Endothelial cell of umbilical vein (primary cell): ENCODE data around the gene TNRC6C. TPM values are rescaled to one million over a fixed set of nuclear protein-coding genes. Genes with fewer than 3 reads are reported as not detected.

Experiments
- BruUV-seq: library from RNA; stranded (reverse); fragments of 400-500 nt; replicated peaks from 2 replicates; lab custom pipeline; 2021; lab: Mats Ljungman, UMichigan
- CTCF ChIA-PET: fragments of 300-600, 350-600 bp; sonication (Branson Sonifier 250); formaldehyde crosslinking; loops from one replicate; lab custom pipeline; 2021; ENCODE audit warnings: antibody characterized with exemption, inconsistent platforms; lab: Charles Lee
- POLR2A ChIA-PET: fragments of 300-600, 350-600 bp; sonication (Branson Sonifier 250); formaldehyde crosslinking; loops from one replicate; lab custom pipeline; 2021; ENCODE audit warnings: antibody characterized with exemption, inconsistent platforms; lab: Charles Lee
- DNase-seq: peaks from one replicate; pipeline ENCODE4 v3.0.0-alpha.2; 2011; ENCODE audit warnings: low read depth, low spot score
- FAIRE-seq: peaks from 2 replicates; lab custom pipeline; 2011; peaks lifted over from hg19 to GRCh38; lab: Jason Lieb, UNC
- H2AFZ ChIP-seq: 2 replicates; pipeline ENCODE4 v1.6.0; 2012; ENCODE audit warnings: low read depth, low read length, control low read depth, inconsistent platforms
- H3K27ac ChIP-seq: 2 replicates; pipeline ENCODE4 v1.5.1; 2011; ENCODE audit warnings: low read depth, mild to moderate bottlenecking, control low read depth, low read length, moderate library complexity; ENCODE audit not compliant: insufficient read depth
- H3K27me3 ChIP-seq, 2 experiments: 2 replicates each; pipeline versions ENCODE4 v1.6.0 to v1.6.1; 2011; ENCODE audit warnings: low read length in 2 of 2, mixed read lengths in 1 of 2; ENCODE audit not compliant: control insufficient read depth in 2 of 2, insufficient read depth in 2 of 2
- H3K36me3 ChIP-seq, 2 experiments: 2 replicates in 1 of 2; 3 replicates in 1 of 2; pipeline ENCODE4 v1.5.1; 2011; ENCODE audit warnings: low read length in 2 of 2, mild to moderate bottlenecking in 1 of 2, moderate library complexity in 1 of 2; ENCODE audit not compliant: control insufficient read depth in 2 of 2, insufficient read depth in 2 of 2; ENCODE audit errors: extremely low read depth in 1 of 2
- H3K4me1 ChIP-seq: 3 replicates; pipeline ENCODE4 v1.5.1; 2011; ENCODE audit warnings: mild to moderate bottlenecking, low read length; ENCODE audit not compliant: control insufficient read depth, insufficient read depth; ENCODE audit errors: extremely low read depth
- H3K4me2 ChIP-seq: 2 replicates; pipeline ENCODE4 v1.6.1; 2011; ENCODE audit warnings: low read length, control low read depth, mixed read lengths; ENCODE audit not compliant: insufficient read depth
- H3K4me3 ChIP-seq, 3 experiments: fragments of 200-600 bp in 1 of 3; sonication (generic), shearing (Covaris generic) in 1 of 3; replicated peaks in 1 of 3; 2 replicates each; pipeline ENCODE4 v1.5.1; 2011 to 2016; ENCODE audit warnings: control low read depth in 3 of 3, low read length in 3 of 3, mild to moderate bottlenecking in 2 of 3, inconsistent platforms in 1 of 3, low read depth in 1 of 3, moderate library complexity in 1 of 3; ENCODE audit not compliant: insufficient read depth in 1 of 3
- H3K79me2 ChIP-seq: 2 replicates; pipeline ENCODE4 v1.6.0; 2012; ENCODE audit warnings: low read length, inconsistent platforms; ENCODE audit not compliant: control insufficient read depth, insufficient read depth
- H3K9ac ChIP-seq: replicated peaks from 2 replicates; pipeline ENCODE3; 2011; ENCODE audit warnings: low read length, control low read depth; ENCODE audit not compliant: insufficient read depth; ENCODE audit errors: extremely low read depth
- H3K9me1 ChIP-seq: replicated peaks from 3 replicates; pipeline ENCODE4 v1.6.0; 2011; ENCODE audit warnings: mild to moderate bottlenecking, low read length; ENCODE audit not compliant: control insufficient read depth, insufficient read depth; ENCODE audit errors: extremely low read depth
- H3K9me3 ChIP-seq: replicated peaks from 2 replicates; pipeline ENCODE4 v1.5.1; 2012; ENCODE audit warnings: low read length, inconsistent platforms; ENCODE audit not compliant: control insufficient read depth, insufficient read depth
- H4K20me1 ChIP-seq: replicated peaks from 2 replicates; pipeline ENCODE3; 2011; ENCODE audit warnings: mild to moderate bottlenecking, low read length; ENCODE audit not compliant: control insufficient read depth, insufficient read depth; ENCODE audit errors: extremely low read depth
- EZH2 ChIP-seq: IDR thresholded peaks from 2 replicates; pipeline ENCODE4 v1.6.1; 2012; ENCODE audit warnings: borderline replicate concordance, low read depth, mild to moderate bottlenecking, moderate library complexity, low read length, inconsistent platforms; ENCODE audit not compliant: severe bottlenecking
- FOS ChIP-seq: IDR thresholded peaks from 2 replicates; pipeline ENCODE4 v1.6.1; 2011; ENCODE audit warnings: mild to moderate bottlenecking, low read length, moderate library complexity, borderline replicate concordance; ENCODE audit not compliant: insufficient read depth
- GATA2 ChIP-seq: IDR thresholded peaks from 2 replicates; pipeline ENCODE4 v1.7.0; 2011; ENCODE audit warnings: low read depth, mild to moderate bottlenecking, moderate library complexity, mixed read lengths, low read length; ENCODE audit not compliant: insufficient read length, insufficient read depth
- JUN ChIP-seq: IDR thresholded peaks from 2 replicates; pipeline ENCODE4 v1.6.1; 2011; ENCODE audit warnings: borderline replicate concordance, low read depth; ENCODE audit not compliant: insufficient read length, insufficient read depth
- MYC ChIP-seq: IDR thresholded peaks from one replicate; pipeline ENCODE4 v1.6.1; 2011; ENCODE audit warnings: mild to moderate bottlenecking, low read depth, low read length
- POLR2A ChIP-seq: IDR thresholded peaks from 2 replicates; pipeline ENCODE4 v1.6.1; 2012; ENCODE audit warnings: low read depth, mild to moderate bottlenecking, control low read depth, low read length
- POLR2AphosphoS5 ChIP-seq: IDR thresholded peaks from 2 replicates; pipeline ENCODE4 v1.6.1; 2012; ENCODE audit warnings: low read depth, mild to moderate bottlenecking, control low read depth, low read length, moderate library complexity; ENCODE audit not compliant: insufficient read depth
- dilution Hi-C: fragments of 300-500 bp; cut with MboI; formaldehyde crosslinking; loops from one replicate; pipeline ENCODE4 v1.15.0; 2019; ENCODE audit warnings: low sequenced_read_pairs; ENCODE audit not compliant: extremely low pct_ligation_motif_present
- intact Hi-C: fragments of 100-400 bp; cut with micrococcal nuclease; formaldehyde crosslinking; loops from one replicate; pipeline ENCODE4 v1.10.0; 2022
- polyA plus RNA-seq, 4 experiments: library from polyadenylated mRNA; depleted of rRNA in 3 of 4; stranded (reverse) in 3 of 4; unstranded in 1 of 4; fragments of >200 nt; gene quantifications; 2 replicates each; pipeline versions ENCODE4 v1.2.1 to v1.2.3, GENCODE V29; 2011 to 2012; ENCODE audit warnings: missing spikeins in 1 of 4
- total RNA-seq: library from RNA; stranded (reverse); gene quantifications from 2 replicates; pipeline ENCODE4 v1.2.3, GENCODE V29; 2021
- TF ChIP-seq, protein P1 (sequence below): IDR thresholded peaks from 2 replicates; pipeline ENCODE4 v1.6.1; 2011; ENCODE audit not compliant: insufficient read depth, insufficient read length
- TF ChIP-seq, protein P2 (sequence below), 2 donors: IDR thresholded peaks; 1 replicate in 1 of 2; 2 replicates in 1 of 2; pipeline ENCODE4 v1.5.1; 2011; ENCODE audit warnings: low read length in 2 of 2, mild to moderate bottlenecking in 2 of 2, moderate library complexity in 2 of 2, control low read depth in 1 of 2, inconsistent platforms in 1 of 2, low read depth in 1 of 2; ENCODE audit not compliant: insufficient read depth in 1 of 2; ENCODE audit errors: extremely low read depth in 1 of 2

Gene TNRC6C
- total and polyA plus RNA-seq, 2 donors (not counting 3 experiments of a cell fraction or from before 2014, with no cell fraction given), result 2.1 to 17.5 TPM

DNA sequence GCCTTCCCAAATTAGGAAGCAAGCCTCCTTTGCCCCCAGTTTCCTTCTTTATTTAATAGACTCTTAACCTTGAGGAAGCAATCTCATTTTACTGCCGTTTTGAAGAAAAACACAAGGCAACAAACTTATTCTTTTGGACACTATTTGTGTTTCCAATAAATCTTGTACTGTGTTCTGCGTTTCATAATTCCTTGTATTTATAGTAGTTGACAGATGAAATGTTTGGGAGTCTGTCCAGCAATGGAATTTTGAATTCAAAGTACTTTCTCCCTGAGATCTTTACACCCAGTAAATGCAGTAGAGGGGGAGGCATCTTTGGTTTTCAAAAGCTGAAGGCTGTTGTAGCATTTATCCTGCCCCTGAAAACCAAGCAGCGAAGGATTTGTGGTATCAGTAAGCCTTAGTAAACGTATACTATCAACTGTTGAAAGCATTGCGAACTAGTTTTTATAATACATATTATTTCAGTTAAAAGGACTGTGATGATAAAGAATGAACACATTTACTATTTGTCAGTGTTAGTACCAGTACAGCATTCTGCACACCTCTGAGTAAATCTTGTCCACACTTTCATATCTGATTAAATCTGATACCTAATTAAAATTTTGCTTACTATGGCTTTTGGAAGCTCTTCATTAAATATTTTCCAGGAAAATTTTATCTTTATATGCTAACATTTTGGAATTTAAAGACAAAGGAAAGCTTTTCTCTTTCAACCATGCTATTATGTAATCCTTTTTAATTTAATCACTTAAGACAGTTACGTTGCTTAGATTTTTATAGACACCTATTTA, 83.1 kb downstream of the TNRC6C start:
- DNase-seq, result no peak
- ChIA-PET POLR2A (interaction anchor here (1.1 to 1.7 kb wide), 2 partner anchors 44 to 83 kb away, joined by 3 to 7 read pairs; partner anchors contain the start of gene TNRC6C), CTCF (interaction anchor here (0.9 to 3.4 kb wide), 18 partner anchors 10 to 499 kb away, joined by 3 to 33 read pairs (median 4); no protein-coding TSS in a partner anchor)
- H3K9me1 ChIP-seq, result no peaks in the 10 kb centered on the region
- intact Hi-C loops, result no loop called here
- no peaks in the 10 kb centered on the region for H3K27me3 ChIP-seq
- peak overlapping the region; percentile 87 for H3K27ac ChIP-seq
- BruUV-seq, result TSS peak; percentile 80
- peak overlapping the region; percentile 90 for H3K4me2 ChIP-seq
- TF ChIP-seq, protein P1, sequence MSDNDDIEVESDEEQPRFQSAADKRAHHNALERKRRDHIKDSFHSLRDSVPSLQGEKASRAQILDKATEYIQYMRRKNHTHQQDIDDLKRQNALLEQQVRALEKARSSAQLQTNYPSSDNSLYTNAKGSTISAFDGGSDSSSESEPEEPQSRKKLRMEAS, result no peak
- no peak for TF ChIP-seq EZH2
- no peak for TF ChIP-seq GATA2
- no peak for TF ChIP-seq POLR2A
- no peak for TF ChIP-seq JUN
- no peak for TF ChIP-seq POLR2AphosphoS5
- TF ChIP-seq FOS, result no peak
- TF ChIP-seq MYC, result no peak
- TF ChIP-seq, protein P2, sequence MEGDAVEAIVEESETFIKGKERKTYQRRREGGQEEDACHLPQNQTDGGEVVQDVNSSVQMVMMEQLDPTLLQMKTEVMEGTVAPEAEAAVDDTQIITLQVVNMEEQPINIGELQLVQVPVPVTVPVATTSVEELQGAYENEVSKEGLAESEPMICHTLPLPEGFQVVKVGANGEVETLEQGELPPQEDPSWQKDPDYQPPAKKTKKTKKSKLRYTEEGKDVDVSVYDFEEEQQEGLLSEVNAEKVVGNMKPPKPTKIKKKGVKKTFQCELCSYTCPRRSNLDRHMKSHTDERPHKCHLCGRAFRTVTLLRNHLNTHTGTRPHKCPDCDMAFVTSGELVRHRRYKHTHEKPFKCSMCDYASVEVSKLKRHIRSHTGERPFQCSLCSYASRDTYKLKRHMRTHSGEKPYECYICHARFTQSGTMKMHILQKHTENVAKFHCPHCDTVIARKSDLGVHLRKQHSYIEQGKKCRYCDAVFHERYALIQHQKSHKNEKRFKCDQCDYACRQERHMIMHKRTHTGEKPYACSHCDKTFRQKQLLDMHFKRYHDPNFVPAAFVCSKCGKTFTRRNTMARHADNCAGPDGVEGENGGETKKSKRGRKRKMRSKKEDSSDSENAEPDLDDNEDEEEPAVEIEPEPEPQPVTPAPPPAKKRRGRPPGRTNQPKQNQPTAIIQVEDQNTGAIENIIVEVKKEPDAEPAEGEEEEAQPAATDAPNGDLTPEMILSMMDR (IDR thresholded peaks at IDR 0.05; ENCODE audit: extremely low read depth in 1 of 2, insufficient read depth in 1 of 2, low read depth in 1 of 2, low read length in 2 of 2), result no peak
- peaks cover 7% of the 10 kb centered on the region for H3K79me2 ChIP-seq
- peaks cover 0 to 2% of the 10 kb centered on the region in 2 experiments for H3K36me3 ChIP-seq
- no peaks in the 10 kb centered on the region for H3K9me3 ChIP-seq
- dilution Hi-C loops, result no loop called here
- no peaks in the 10 kb centered on the region for H4K20me1 ChIP-seq
- FAIRE-seq, result no peak
- H3K4me3 ChIP-seq, result peak overlapping the region; percentile 3 to 79 (median 54)
- peaks cover 21% of the 10 kb centered on the region for H3K4me1 ChIP-seq
- H2AFZ ChIP-seq, result peak overlapping the region; percentile 77
- peak overlapping the region; percentile 95 for H3K9ac ChIP-seq
